PFSK-1 (cell line): ENCODE data around the gene TRAM2.

ENCODE experiments used
- FOXP2 ChIP-seq: optimal IDR thresholded peaks from 2 replicates; pipeline ENCODE3; 2011; ENCODE audit warnings: borderline replicate concordance, control low read depth, inconsistent platforms; ENCODE audit not compliant: insufficient read depth; ENCODE audit errors: extremely low read length, extremely low read depth
- POLR2AphosphoS5 ChIP-seq: IDR thresholded peaks from 2 replicates; pipeline ENCODE4 v1.6.1; 2012; ENCODE audit warnings: low read depth, mild to moderate bottlenecking, control low read depth, low read length, moderate library complexity
- REST ChIP-seq, 2 experiments: IDR thresholded peaks; 2 replicates each; pipeline versions ENCODE4 v1.6.1 to v1.8.0; 2011 to 2012; ENCODE audit warnings: low read depth in 2 of 2, low read length in 2 of 2, control low read depth in 1 of 2, inconsistent platforms in 1 of 2, mild to moderate bottlenecking in 1 of 2, moderate library complexity in 1 of 2; ENCODE audit not compliant: insufficient read depth in 1 of 2
- SIN3A ChIP-seq: IDR thresholded peaks from 2 replicates; pipeline ENCODE4 v1.6.1; 2012; ENCODE audit warnings: mild to moderate bottlenecking, low read length, moderate library complexity, borderline replicate concordance; ENCODE audit not compliant: insufficient read depth
- TAF1 ChIP-seq: IDR thresholded peaks from 2 replicates; pipeline ENCODE4 v1.6.1; 2012; ENCODE audit warnings: low read length, control low read depth, borderline replicate concordance; ENCODE audit not compliant: insufficient read depth

The TRAM2 gene

GRCh38 chr6:52526634-52527033 lies 50.2 kb downstream of the TRAM2 start:
- TF ChIP-seq REST (IDR thresholded peaks at IDR 0.05; ENCODE audit: insufficient read depth in 1 of 2, low read depth in 2 of 2, low read length in 2 of 2): no peak
- TF ChIP-seq TAF1: no peak
- no peak for TF ChIP-seq POLR2AphosphoS5
- TF ChIP-seq SIN3A: no peak
- TF ChIP-seq FOXP2: no peak

DNA sequence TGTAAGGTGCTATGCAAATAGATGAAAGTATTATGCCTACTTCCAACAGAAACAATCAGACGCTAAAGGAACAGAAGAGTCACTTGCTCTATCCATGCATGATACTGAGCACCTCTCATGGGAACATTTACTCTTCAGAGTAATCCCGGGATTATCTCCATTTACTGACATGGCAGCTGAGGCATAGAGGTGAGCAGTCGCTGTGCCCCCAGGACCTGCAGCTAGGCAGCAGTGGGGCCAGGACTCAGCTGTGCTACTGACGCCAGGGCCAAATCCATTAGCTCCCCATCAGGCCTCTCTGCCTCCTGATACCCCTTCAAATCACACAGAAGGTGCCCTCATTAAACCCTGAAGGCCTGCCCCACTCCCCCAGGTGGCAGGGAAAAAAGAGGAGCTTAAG lies 51.9 kb downstream of the TRAM2 start:
- no peak for TF ChIP-seq TAF1

DNA sequence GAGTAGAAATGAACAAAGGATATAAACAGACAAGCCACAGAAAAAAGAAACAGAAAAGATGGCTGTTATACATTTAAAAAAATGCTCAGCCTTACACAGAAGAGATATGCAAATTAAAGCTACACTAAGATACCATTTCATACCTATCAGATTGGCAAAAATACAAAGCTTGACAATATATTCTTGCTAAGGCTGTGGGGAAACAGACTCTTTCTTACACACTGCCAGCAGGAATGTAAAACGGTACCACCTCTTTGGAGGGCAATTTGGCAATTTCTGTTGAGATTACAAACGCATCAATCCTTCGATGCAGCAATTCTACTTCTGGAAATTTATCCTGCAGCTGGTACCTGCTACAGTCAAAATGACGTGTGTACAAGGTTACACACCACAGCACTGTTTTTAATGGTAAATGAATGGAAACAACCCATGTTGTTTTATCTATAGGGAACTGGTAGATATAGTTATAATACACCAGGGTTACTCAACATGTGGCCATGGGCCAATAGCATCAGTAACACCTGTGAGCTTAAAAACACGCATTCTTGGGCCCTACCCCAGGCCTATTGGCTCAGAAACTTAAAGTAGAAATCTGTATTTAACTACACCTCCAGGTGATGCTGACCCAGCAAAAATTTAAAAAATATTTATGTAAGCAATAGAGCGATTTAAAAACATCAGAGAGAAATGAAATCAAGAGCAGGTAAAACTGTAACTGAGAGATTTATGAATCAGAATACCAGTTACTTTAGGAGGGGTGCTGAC lies 53.3 kb downstream of the TRAM2 start:
- TF ChIP-seq SIN3A (no peak), FOXP2 (no peak), POLR2AphosphoS5 (no peak), REST (IDR thresholded peaks at IDR 0.05; ENCODE audit: insufficient read depth in 1 of 2, low read depth in 2 of 2, low read length in 2 of 2) (no peak), TAF1 (no peak)

- TF ChIP-seq SIN3A (no peak), TAF1 (no peak), REST (IDR thresholded peaks at IDR 0.05; ENCODE audit: insufficient read depth in 1 of 2, low read depth in 2 of 2, low read length in 2 of 2) (no peak), POLR2AphosphoS5 (no peak)
Observed at GRCh38 chr6:52522655-52523054, 54.2 kb downstream of the TRAM2 start.

- TF ChIP-seq POLR2AphosphoS5 (no peak), TAF1 (no peak), FOXP2 (no peak), REST (IDR thresholded peaks at IDR 0.05; ENCODE audit: insufficient read depth in 1 of 2, low read depth in 2 of 2, low read length in 2 of 2) (no peak), SIN3A (no peak)
Observed at GRCh38 chr6:52522151-52522626, 54.7 kb downstream of the TRAM2 start.
